Daoy (cell line): Measurements from ENCODE around the gene KRT8. TPM values are rescaled to one million over a fixed set of nuclear protein-coding genes. Genes with fewer than 3 reads are reported as not detected.

ENCODE experiments used
- DNase-seq: peaks from one replicate; pipeline ENCODE4 v3.0.0-alpha.2; 2015; ENCODE audit warnings: low read depth
- total RNA-seq: library from RNA; depleted of rRNA; stranded (reverse); fragments of >200 nt; shearing (Covaris generic); gene quantifications from 2 replicates; pipeline ENCODE4 v1.2.3, GENCODE V29; 2014

KRT8 gene
- total RNA-seq, 1 experiment from 2014 or later, result 111 TPM

DNA sequence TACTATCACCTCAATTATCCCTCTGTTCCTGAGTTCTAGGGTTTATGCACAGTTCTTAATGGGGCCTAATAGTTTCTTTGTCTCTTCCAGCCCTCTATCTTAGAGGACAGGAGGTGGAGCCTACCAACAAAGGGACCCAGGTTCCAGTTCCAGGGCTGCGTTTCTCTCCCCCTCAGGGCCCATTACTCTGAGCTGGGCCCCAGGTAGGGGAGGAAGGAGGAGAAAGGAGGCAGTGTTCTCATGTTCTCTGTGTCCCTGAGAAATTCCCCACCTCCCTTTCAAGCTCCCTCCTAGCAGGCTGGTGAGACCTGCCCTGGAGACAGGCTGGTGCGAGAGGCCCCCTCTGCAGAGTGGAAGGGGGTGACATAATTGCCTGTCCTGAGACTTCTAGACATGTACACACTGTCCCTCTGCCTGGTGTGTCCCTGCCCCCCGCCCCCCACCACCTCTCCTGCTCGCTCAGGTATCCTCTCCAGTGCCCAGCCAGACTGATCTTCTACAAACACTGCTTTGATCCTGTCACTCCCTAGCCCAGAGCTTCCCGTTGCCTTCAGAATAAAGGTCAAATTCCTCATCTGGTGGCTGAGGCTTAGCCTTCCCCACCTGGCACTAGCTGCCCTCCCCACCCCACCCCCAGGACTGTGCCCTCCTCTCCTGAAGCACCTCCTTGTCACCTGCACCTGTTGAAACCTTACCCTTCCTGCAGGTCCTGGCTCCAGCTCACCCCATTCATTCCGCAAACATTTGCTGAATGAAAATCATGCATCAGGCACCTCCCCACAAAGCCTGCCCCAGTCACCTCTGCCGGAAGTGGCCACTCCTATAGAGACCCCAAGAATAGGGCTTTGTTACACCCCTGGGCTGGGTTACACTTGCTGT lies 21.1 kb upstream of the KRT8 start:
- peak; percentile 57 for DNase-seq

- peak; percentile 96 for DNase-seq
Measured at GRCh38 chr12:52924764-52925716, 20.2 kb upstream of the KRT8 start.

DNA sequence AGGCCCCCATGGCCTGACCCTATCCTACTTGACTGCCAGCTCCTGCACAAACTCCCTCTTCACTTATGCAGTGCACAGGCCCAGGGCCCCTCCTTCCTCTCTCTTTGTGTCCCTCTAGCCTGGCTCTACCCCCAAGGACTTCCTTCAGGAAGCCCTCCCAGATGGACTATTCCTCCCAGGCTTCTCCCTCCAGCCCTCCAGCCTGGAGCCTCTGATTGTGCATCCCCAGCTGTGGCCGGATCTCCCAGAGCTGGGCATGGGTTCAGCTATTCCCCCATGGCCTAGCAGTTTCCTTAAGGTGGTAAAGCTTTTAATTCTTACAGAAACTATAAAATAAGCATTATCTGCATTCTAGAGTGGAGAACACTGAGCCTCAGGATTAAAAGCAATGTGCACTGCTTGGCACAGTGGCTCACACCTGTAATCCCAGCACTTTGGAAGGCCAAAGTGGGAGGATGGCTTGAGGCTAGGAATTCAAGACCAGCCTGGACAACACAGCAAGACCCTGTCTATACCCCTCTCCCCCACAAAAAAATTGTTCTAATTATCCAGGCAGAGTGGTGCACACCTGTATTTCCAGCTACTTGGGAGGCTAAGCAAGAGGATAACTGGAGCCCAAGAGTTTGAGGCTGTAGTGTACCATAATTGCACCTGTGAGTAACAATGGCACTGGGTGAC lies 16.8 kb upstream of the KRT8 start:
- DNase-seq, result no peak

GRCh38 chr12:52920937-52921336 lies 16.1 kb upstream of the KRT8 start:
- no peak for DNase-seq

DNA sequence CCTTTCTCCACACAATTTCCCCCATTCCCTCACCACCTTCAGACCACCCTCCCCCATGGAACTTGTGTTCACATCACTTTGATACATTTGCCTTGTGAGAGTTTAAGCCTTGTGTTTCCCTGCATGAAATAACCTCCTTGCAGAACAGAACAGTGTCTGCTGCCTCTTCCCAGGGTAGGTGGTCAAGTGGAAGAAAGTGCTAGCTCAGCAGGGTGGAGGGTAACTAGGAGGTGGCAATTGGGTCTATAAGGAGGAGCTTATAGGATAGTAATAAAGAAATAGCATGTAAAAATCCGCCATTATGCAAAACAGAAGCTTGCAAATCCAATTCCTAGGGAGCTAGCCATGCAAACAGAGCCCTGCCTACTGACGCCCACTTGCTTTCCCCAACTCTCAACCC lies 13.9 kb upstream of the KRT8 start:
- DNase-seq, result no peak

DNA sequence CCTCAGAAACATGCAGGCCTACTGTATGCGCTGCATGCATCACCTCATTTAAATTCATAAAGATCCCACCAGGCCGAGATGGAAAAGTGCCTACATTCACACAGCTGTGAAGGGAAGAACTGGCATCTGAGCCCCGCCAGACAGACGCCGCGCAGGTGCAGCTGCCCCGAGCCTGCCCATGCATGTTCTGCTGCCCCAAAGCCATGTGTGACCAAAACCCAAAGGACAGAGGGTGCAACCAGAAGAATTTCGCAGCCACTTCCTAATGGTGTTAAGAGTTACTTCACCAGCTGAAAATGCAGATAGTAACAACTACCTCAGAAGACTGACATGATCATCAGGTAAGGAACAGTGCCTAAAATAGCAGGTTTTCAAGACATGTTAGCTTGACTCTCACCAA lies 13.5 kb upstream of the KRT8 start:
- DNase-seq, result no peak

DNA sequence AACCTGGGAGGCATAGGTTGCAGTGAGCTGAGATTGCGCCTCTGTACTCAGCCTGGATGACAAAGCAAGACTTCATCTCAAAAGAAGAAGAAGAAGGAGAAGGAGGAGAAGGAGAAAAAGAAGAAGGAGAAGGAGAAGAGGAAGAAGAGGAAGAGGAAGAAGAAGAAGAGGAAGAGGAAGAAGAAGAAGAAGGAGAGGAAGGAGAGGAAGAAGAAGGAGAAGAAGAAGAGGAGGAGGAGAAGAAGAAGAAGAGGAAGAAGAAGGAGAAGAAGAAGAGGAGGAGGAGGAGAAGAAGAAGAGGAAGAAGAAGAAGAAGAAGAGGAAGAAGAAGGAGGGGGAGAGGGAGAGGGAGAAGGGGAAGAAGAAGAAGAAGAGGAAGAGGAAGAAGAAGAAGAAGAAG lies 12.9 kb upstream of the KRT8 start:
- DNase-seq, result no peak

GRCh38 chr12:52916216-52916615 lies 11.3 kb upstream of the KRT8 start:
- DNase-seq, result no peak

- DNase-seq, result no peak
Measured at GRCh38 chr12:52915637-52916036, 10.8 kb upstream of the KRT8 start.

GRCh38 chr12:52914576-52915121 lies 9.8 kb upstream of the KRT8 start:
- DNase-seq, result no peak

- no peak for DNase-seq
Measured at GRCh38 chr12:52913431-52913821, 8.6 kb upstream of the KRT8 start.

- DNase-seq, result no peak
Measured at GRCh38 chr12:52912711-52913430, 8.0 kb upstream of the KRT8 start.

DNA sequence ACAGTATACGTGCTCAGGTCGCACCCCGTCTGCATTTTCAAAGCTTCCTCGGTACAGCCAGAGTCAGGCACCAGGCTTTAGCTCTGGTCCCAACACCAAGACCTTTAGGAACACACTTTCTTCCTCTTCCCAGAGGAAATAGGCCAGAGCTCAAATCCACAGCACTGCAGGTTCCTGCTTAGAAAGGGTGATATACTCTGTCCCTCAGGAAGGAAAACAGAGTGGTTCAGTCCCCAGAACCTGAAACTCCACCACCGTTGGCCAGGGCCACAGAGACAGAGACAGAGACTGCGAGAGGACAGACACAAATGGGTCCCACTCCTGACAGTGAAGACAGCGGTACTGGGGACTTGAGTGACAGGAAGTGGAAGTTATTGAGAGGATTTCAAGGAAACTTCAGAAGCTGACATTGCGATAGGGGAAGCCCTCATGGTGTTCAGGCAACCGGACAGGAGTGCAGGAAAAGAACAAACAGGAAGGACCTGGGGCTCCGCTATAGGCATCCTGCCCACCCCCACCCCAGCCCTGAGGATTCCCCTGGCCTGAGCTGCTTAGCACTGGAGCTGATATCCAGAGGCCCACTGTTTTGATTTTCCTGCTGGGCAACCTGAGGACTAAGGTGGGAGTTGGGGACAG lies 5.5 kb upstream of the KRT8 start:
- DNase-seq, result no peak

- DNase-seq, result no peak
Measured at GRCh38 chr12:52909796-52910195, 4.9 kb upstream of the KRT8 start.

DNA sequence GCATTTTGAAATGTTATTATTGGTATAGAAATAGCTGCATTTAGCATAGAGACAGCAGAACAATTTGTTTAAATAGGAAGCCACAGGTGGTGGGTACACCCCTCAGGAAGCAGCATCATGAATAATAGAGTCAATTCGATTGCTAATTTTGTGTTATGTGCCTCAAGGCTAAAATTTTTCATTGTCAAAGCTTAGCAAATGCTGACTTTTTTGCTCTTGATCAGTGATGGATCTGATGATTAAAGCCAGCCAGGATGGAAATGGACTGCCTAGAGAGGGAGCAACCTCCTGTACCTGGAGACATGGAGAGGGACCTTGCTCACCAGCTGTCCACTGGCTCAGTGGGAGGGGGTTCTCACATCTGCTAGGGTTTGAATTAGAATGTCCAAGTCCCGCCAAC lies 4.5 kb upstream of the KRT8 start:
- DNase-seq, result no peak

GRCh38 chr12:52907092-52907810 lies 2.4 kb upstream of the KRT8 start:
- peak; percentile 80 for DNase-seq

DNA sequence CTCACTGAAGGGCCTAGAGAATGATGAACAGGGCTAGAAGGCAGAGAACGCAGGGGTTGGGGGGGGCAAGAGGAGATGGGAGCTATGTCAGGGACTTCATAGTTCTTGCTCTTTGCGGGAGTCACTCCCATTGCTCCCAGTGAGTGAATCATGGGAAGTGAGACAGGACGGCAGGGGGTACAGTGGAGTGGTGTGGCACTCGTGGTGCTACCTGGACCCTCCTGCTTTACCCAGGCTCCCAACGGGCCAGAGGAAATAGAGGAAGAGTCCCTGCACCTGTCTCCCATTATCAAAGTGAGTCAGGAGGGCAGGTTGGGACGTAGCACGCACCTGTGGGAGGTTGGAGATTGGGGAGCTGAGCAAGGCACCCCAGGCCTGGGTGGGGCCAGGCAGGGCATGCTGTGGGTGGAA lies 1.3 kb upstream of the KRT8 start:
- DNase-seq, result peak; percentile 55

DNA sequence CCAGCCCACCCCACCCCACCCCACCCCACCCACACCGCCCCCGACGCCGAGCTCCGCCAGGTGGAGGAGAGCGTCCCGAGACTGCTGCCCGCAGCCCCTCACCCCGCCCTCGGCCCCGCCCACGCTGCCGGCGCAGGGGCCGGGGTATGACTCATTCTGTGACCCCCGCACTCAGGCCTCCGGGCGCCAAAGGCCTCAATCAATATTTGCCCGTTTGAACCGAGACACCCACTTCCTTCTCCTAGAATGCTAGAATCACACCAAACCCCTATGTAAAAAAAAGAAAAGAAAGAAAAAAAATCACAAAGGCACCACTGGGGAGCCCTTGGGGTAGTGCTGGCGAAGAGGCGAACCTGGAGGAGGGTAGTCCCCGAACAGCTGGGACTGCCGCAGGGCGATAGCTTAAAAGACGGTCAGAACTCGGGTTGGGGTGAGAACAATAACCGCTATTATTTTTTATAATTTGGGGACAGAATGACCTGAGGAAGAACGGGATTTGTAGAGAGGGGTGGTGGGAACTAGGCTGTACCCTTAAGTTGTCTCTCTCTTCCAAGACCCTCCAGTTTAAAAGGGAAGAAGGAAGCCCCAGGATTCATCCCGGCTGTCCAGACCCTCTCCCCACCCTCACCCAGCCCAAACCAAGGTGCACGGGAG lies 894 bp downstream of the KRT8 start:
- DNase-seq, result peak; percentile 76

GRCh38 chr12:52903285-52903854 lies 1.5 kb downstream of the KRT8 start:
- DNase-seq, result peak; percentile 88
